H1 (cell line): Measurements from ENCODE around the gene YIPF1.

ENCODE experiments used
- EZH2 ChIP-seq: fragments of 200-600 bp; sonication (generic); IDR thresholded peaks from 2 replicates; pipeline ENCODE4 v1.7.1; 2012; ENCODE audit warnings: low read depth, mild to moderate bottlenecking, moderate library complexity, low read length, inconsistent platforms; ENCODE audit not compliant: severe bottlenecking
- JUND ChIP-seq: IDR thresholded peaks from 2 replicates; pipeline ENCODE4 v1.6.1; 2011; ENCODE audit warnings: mild to moderate bottlenecking, improper control_type of control experiment, low read length
- POLR2A ChIP-seq, 2 experiments: IDR thresholded peaks; 1 replicate in 1 of 2; 2 replicates in 1 of 2; pipeline ENCODE4 v1.6.1; 2011; ENCODE audit warnings: low read depth in 2 of 2, low read length in 2 of 2, mild to moderate bottlenecking in 2 of 2; ENCODE audit errors: control extremely low read depth in 1 of 2
- TBP ChIP-seq: IDR thresholded peaks from 2 replicates; pipeline ENCODE4 v1.6.1; 2011; ENCODE audit warnings: low read depth, low read length, improper control_type of control experiment
- TF ChIP-seq, protein P1 (sequence below), 3 experiments: IDR thresholded peaks; 1 replicate in 2 of 3; 2 replicates in 1 of 3; pipeline versions ENCODE4 v1.5.1 to v1.6.1; 2011; ENCODE audit warnings: low read length in 3 of 3, mild to moderate bottlenecking in 3 of 3, inconsistent platforms in 2 of 3, low read depth in 1 of 3, moderate library complexity in 1 of 3; ENCODE audit not compliant: insufficient read depth in 1 of 3; ENCODE audit errors: control extremely low read depth in 1 of 3
- TF ChIP-seq, protein P2 (sequence below): IDR thresholded peaks from 2 replicates; pipeline ENCODE4 v1.6.1; 2011; ENCODE audit warnings: low read depth, mild to moderate bottlenecking, low read length; ENCODE audit not compliant: insufficient read depth

DNA sequence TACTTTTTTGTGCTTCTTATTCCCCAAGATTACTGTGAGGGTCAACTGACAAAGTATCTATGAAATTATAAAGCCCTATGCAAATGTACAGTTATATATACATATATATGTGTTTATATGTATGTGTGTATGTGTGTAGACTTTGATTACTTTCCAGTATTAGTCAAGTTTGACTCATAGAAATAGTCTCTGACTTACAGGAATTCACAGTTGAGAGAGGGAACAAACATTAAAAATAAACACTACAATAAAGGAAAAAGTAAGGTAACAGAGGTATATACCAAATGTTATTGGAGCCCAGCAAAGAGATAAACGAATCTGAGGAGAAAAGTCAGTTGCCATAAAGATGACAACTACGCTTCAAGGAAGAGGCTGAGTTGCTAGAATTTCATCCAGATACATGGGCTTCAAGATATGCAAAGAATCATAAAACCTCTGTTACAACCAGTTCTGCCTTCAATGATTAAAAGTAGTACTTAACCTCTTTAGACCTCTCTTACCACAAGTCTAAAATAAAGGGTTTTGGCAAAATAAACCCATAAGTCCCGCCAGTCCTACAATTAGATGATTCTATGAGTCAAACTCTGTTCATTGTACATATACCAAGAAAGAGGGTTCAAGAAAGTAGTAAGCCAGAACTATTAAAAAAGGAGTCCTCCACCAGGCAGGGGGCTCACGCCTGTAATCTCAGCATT lies 48.7 kb upstream of the YIPF1 start:
- no peak for TF ChIP-seq JUND
- TF ChIP-seq POLR2A (IDR thresholded peaks at IDR 0.05; ENCODE audit: control extremely low read depth in 1 of 2, low read depth in 2 of 2, low read length in 2 of 2), result no peak
- no peak for TF ChIP-seq TBP
- TF ChIP-seq, protein P1, sequence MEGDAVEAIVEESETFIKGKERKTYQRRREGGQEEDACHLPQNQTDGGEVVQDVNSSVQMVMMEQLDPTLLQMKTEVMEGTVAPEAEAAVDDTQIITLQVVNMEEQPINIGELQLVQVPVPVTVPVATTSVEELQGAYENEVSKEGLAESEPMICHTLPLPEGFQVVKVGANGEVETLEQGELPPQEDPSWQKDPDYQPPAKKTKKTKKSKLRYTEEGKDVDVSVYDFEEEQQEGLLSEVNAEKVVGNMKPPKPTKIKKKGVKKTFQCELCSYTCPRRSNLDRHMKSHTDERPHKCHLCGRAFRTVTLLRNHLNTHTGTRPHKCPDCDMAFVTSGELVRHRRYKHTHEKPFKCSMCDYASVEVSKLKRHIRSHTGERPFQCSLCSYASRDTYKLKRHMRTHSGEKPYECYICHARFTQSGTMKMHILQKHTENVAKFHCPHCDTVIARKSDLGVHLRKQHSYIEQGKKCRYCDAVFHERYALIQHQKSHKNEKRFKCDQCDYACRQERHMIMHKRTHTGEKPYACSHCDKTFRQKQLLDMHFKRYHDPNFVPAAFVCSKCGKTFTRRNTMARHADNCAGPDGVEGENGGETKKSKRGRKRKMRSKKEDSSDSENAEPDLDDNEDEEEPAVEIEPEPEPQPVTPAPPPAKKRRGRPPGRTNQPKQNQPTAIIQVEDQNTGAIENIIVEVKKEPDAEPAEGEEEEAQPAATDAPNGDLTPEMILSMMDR (IDR thresholded peaks at IDR 0.05; ENCODE audit: control extremely low read depth in 1 of 3, insufficient read depth in 1 of 3, low read depth in 1 of 3, low read length in 3 of 3), result no peak
- TF ChIP-seq, protein P2, sequence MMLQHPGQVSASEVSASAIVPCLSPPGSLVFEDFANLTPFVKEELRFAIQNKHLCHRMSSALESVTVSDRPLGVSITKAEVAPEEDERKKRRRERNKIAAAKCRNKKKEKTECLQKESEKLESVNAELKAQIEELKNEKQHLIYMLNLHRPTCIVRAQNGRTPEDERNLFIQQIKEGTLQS, result no peak
- no peak for TF ChIP-seq EZH2
